CD4-positive, CD25-positive, alpha-beta regulatory T cell (primary cell): Measurements from ENCODE around the gene VEGFB. TPM values are rescaled to one million over a fixed set of nuclear protein-coding genes. Genes with fewer than 3 reads are reported as not detected.

ENCODE experiments used
- ATAC-seq, 2 donors: fragments of 150-1000 bp; cut with Tn5 transposase; one replicate each; pipeline ENCODE4 v1.10.0; 2021; ENCODE audit warnings: low read depth in 2 of 2, moderate number of reproducible peaks in 2 of 2, moderate library complexity in 1 of 2
- DNase-seq, 3 donors: peaks; one replicate each; pipeline versions ENCODE4 v3.0.0 to v3.0.0-alpha.2; 2012 to 2022; ENCODE audit warnings: mixed read lengths in 1 of 3
- H3K27ac ChIP-seq: one replicate; pipeline ENCODE4 v1.7.0; 2013; ENCODE audit warnings: mild to moderate bottlenecking, low read length; ENCODE audit not compliant: insufficient read depth, poor library complexity, severe bottlenecking
- H3K27me3 ChIP-seq: one replicate; pipeline ENCODE4 v1.7.0; 2013; ENCODE audit warnings: low read length; ENCODE audit not compliant: control insufficient read depth, insufficient read depth
- H3K36me3 ChIP-seq: one replicate; pipeline ENCODE4 v1.7.0; 2013; ENCODE audit warnings: mild to moderate bottlenecking, low read length, moderate library complexity; ENCODE audit not compliant: control insufficient read depth, insufficient read depth
- H3K4me1 ChIP-seq: 2 replicates; pipeline ENCODE4 v1.7.0; 2013; ENCODE audit warnings: mild to moderate bottlenecking, low read length; ENCODE audit not compliant: insufficient read depth, control insufficient read depth, poor library complexity, severe bottlenecking
- H3K4me3 ChIP-seq: one replicate; pipeline ENCODE4 v1.7.0; 2013; ENCODE audit warnings: low read depth, mild to moderate bottlenecking, low read length, moderate library complexity
- H3K9me3 ChIP-seq, 2 experiments: 1 replicate in 1 of 2; 2 replicates in 1 of 2; pipeline ENCODE4 v1.7.0; 2013; ENCODE audit warnings: low read length in 2 of 2, mild to moderate bottlenecking in 1 of 2, moderate library complexity in 1 of 2; ENCODE audit not compliant: control insufficient read depth in 2 of 2
- H3K27ac Mint-ChIP-seq, 3 donors: one replicate each; pipeline ENCODE4 v1.8.0; 2020 to 2022; ENCODE audit warnings: mild to moderate bottlenecking in 3 of 3, mixed read lengths in 3 of 3, moderate library complexity in 2 of 3
- H3K27me3 Mint-ChIP-seq: one replicate; pipeline ENCODE4 v1.8.0; 2022; ENCODE audit warnings: mild to moderate bottlenecking, mixed read lengths
- H3K36me3 Mint-ChIP-seq: one replicate; pipeline ENCODE4 v1.8.0; 2020; ENCODE audit warnings: mixed read lengths
- H3K4me1 Mint-ChIP-seq, 4 donors: one replicate each; pipeline ENCODE4 v1.8.0; 2020 to 2022; ENCODE audit warnings: mixed read lengths in 4 of 4, mild to moderate bottlenecking in 1 of 4
- H3K4me3 Mint-ChIP-seq, 4 donors: one replicate each; pipeline ENCODE4 v1.8.0; 2020 to 2022; ENCODE audit warnings: mild to moderate bottlenecking in 4 of 4, mixed read lengths in 4 of 4, moderate library complexity in 3 of 4
- H3K9me3 Mint-ChIP-seq, 7 donors: one replicate each; pipeline ENCODE4 v1.8.0; 2020 to 2022; ENCODE audit warnings: mixed read lengths in 7 of 7, mild to moderate bottlenecking in 3 of 7, moderate library complexity in 2 of 7
- polyA plus RNA-seq, 4 donors: library from polyadenylated mRNA; unstranded; fragments of 300-500 nt; fragmentation: Illumina TruSeq; gene quantifications; one replicate each; pipeline ENCODE4 v1.2.3, GENCODE V29; 2021
- total RNA-seq: library from RNA; stranded (reverse); gene quantifications from one replicate; pipeline ENCODE4 v1.2.3, GENCODE V29; 2022

VEGFB gene
- total and polyA plus RNA-seq, 5 donors from 2014 or later = 6.5 to 19.6 (median 8.3) TPM

- H3K4me3 Mint-ChIP-seq = peak overlapping the region in 1 of 4 donors; percentile 36
Measured at GRCh38 chr11:64278576-64279190, 44.3 kb downstream of the VEGFB start.

GRCh38 chr11:64281957-64282770, 47.8 kb downstream of the VEGFB start:
- Histone ChIP-seq H3K36me3 (peaks cover 7% of the 10 kb centered on the region), H3K27ac (no peak overlapping the region), H3K4me1 (peaks cover 20% of the 10 kb centered on the region), H3K27me3 (no peaks in the 10 kb centered on the region), H3K9me3 (no peaks in the 10 kb centered on the region), H3K4me3 (no peak overlapping the region)
- Mint-ChIP-seq H3K27me3 (peaks cover 5% of the 10 kb centered on the region), H3K9me3 (no peaks in the 10 kb centered on the region), H3K4me1 (peaks cover 0 to 28% (median 12%) of the 10 kb centered on the region in 4 donors), H3K27ac (peak overlapping the region in 1 of 3 donors; percentile 66), H3K36me3 (peaks cover 9% of the 10 kb centered on the region), H3K4me3 (peak overlapping the region in 2 of 4 donors; percentile 8 to 41)
- ATAC-seq (no peak), DNase-seq (no peak)

More at GRCh38 chr11:64278576-64279190, 44.3 kb downstream of the VEGFB start:
- Histone ChIP-seq H3K4me1 (peaks cover 6% of the 10 kb centered on the region), H3K36me3 (peaks cover 14% of the 10 kb centered on the region), H3K9me3 (no peaks in the 10 kb centered on the region), H3K27ac (no peak overlapping the region), H3K27me3 (no peaks in the 10 kb centered on the region), H3K4me3 (no peak overlapping the region)
- no peak for DNase-seq
- ATAC-seq = no peak
- H3K27ac Mint-ChIP-seq = no peak overlapping the region
- H3K36me3 Mint-ChIP-seq = peaks cover 9% of the 10 kb centered on the region
- no peaks in the 10 kb centered on the region for H3K9me3 Mint-ChIP-seq
- peaks cover 0 to 12% (median 4%) of the 10 kb centered on the region in 4 donors for H3K4me1 Mint-ChIP-seq
- no peaks in the 10 kb centered on the region for H3K27me3 Mint-ChIP-seq

GRCh38 chr11:64283092-64283491, 48.7 kb downstream of the VEGFB start:
- Histone ChIP-seq H3K27ac (peak overlapping the region; percentile 14), H3K4me1 (peaks cover 20% of the 10 kb centered on the region), H3K27me3 (no peaks in the 10 kb centered on the region), H3K4me3 (no peak overlapping the region), H3K36me3 (peaks cover 7% of the 10 kb centered on the region), H3K9me3 (no peaks in the 10 kb centered on the region)
- no peak for ATAC-seq
- peaks cover 9% of the 10 kb centered on the region for H3K36me3 Mint-ChIP-seq
- H3K4me1 Mint-ChIP-seq = peaks cover 0 to 28% (median 12%) of the 10 kb centered on the region in 4 donors
- no peak for DNase-seq
- H3K27ac Mint-ChIP-seq = peak overlapping the region in 1 of 3 donors; percentile 71
- H3K4me3 Mint-ChIP-seq = peak overlapping the region; percentile 21 to 93 (median 78)
- no peaks in the 10 kb centered on the region for H3K9me3 Mint-ChIP-seq
- peaks cover 5% of the 10 kb centered on the region for H3K27me3 Mint-ChIP-seq

- Mint-ChIP-seq H3K27ac (peak within 1 kb of the TSS; percentile 74 to 96 (median 94)), H3K4me3 (peak within 1 kb of the TSS; percentile 90 to 97 (median 92)), H3K4me1 (peaks cover 0 to 28% (median 12%) of the 10 kb centered on the region in 4 donors), H3K36me3 (peaks cover 9% of the 10 kb centered on the region), H3K9me3 (no peaks in the 10 kb centered on the region), H3K27me3 (peaks cover 8% of the 10 kb centered on the region)
- no peaks in the 10 kb centered on the region for H3K36me3 ChIP-seq
- H3K9me3 ChIP-seq = no peaks in the 10 kb centered on the region
- H3K4me3 ChIP-seq = peak within 1 kb of the TSS; percentile 86
- peak; percentile 88 to 94 (median 90) for DNase-seq
- no peaks in the 10 kb centered on the region for H3K27me3 ChIP-seq
- H3K27ac ChIP-seq = peak within 1 kb of the TSS; percentile 100
- ATAC-seq = peak; percentile 82
- peaks cover 20% of the 10 kb centered on the region for H3K4me1 ChIP-seq
Measured at GRCh38 chr11:64284048-64284961, 49.9 kb downstream of the VEGFB start, which contains the start of gene BAD. Gene BAD (minus strand): TSS chr11:64284665. CDS start chr11:64284368, 297 bp downstream.

DNA sequence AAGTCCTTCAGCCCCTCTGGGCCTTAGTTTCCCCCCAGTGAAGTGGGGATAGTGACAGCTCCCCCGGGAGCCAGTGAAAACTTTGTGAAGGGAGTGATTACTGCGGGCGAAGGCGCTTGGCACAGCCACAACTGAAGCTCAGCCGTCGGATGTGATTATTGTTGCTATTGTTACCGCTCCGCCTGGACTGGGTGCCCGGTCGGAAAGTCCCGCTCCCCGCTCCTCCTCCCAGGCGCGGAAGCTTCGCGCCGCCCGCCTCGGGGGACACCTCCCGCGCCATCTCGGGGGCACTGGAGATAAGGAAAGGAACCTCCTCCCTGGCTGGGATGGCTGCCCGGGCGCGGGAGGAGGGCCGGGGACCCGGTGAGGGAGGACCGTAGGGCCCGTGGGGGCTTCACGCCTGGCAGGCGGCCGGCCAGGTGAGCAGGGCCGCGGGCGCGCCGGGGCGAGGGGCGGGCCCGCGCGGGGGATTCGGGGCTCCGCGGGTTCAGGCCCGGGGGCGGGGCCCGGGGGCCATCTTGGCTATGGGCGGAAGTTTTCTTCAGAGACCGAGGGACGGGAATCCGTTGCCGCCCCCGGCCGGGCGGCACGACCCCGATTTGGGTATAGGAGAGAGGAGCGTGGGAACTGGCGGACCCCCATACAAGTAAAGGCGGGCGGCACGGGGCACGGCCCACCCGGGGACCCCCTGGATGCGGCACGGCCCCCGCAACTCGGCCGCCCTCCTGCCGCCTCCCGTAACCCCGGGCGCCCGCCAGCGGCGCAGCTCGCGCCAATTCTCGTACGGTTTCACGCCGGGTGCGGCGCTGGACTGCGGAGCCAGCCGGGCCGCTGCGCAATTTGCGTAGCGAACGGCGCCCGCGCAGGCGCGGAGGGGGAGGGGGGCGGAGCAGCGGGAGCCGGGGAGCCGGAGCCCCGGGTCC, 50.8 kb downstream of the VEGFB start, which contains the start of gene GPR137:
GPR137 (plus strand) TSS at position 887 of the 923 bp plus-strand sequence. CDS start 677 bp downstream, outside the sequence.
- Mint-ChIP-seq H3K27ac (peak within 1 kb of the TSS; percentile 74 to 96 (median 94)), H3K9me3 (no peaks in the 10 kb centered on the region), H3K36me3 (peaks cover 7% of the 10 kb centered on the region), H3K27me3 (peaks cover 10% of the 10 kb centered on the region), H3K4me1 (peaks cover 0 to 28% (median 12%) of the 10 kb centered on the region in 4 donors), H3K4me3 (peak within 1 kb of the TSS; percentile 90 to 97 (median 92))
- Histone ChIP-seq H3K27me3 (no peaks in the 10 kb centered on the region), H3K9me3 (no peaks in the 10 kb centered on the region), H3K36me3 (no peaks in the 10 kb centered on the region), H3K27ac (peak within 1 kb of the TSS; percentile 100), H3K4me3 (peak within 1 kb of the TSS; percentile 86), H3K4me1 (peaks cover 20% of the 10 kb centered on the region)
- ATAC-seq = peak; percentile 66 to 68
- DNase-seq = peak; percentile 86 to 96 (median 90)

GRCh38 chr11:64285885-64286800, 51.8 kb downstream of the VEGFB start:
- Mint-ChIP-seq H3K27ac (peak overlapping the region in 2 of 3 donors; percentile 86 to 88), H3K9me3 (no peaks in the 10 kb centered on the region), H3K4me1 (peaks cover 0 to 33% (median 14%) of the 10 kb centered on the region in 4 donors), H3K4me3 (peak overlapping the region; percentile 80 to 95 (median 90)), H3K27me3 (peaks cover 19% of the 10 kb centered on the region), H3K36me3 (peaks cover 5% of the 10 kb centered on the region)
- H3K4me3 ChIP-seq = no peak overlapping the region
- no peaks in the 10 kb centered on the region for H3K36me3 ChIP-seq
- peaks cover 21% of the 10 kb centered on the region for H3K4me1 ChIP-seq
- peak in 2 of 3 donors; percentile 30 to 60 for DNase-seq
- peak overlapping the region; percentile 100 for H3K27ac ChIP-seq
- no peaks in the 10 kb centered on the region for H3K27me3 ChIP-seq
- H3K9me3 ChIP-seq = no peaks in the 10 kb centered on the region
- no peak for ATAC-seq
